ENCODE results near the gene CCNY. TPM values are rescaled to one million over a fixed set of nuclear protein-coding genes. Genes with fewer than 3 reads are reported as not detected.

CCNY gene
- total RNA-seq, 2 experiments from 2014 or later, result 64.9 to 66.9 TPM

DNA sequence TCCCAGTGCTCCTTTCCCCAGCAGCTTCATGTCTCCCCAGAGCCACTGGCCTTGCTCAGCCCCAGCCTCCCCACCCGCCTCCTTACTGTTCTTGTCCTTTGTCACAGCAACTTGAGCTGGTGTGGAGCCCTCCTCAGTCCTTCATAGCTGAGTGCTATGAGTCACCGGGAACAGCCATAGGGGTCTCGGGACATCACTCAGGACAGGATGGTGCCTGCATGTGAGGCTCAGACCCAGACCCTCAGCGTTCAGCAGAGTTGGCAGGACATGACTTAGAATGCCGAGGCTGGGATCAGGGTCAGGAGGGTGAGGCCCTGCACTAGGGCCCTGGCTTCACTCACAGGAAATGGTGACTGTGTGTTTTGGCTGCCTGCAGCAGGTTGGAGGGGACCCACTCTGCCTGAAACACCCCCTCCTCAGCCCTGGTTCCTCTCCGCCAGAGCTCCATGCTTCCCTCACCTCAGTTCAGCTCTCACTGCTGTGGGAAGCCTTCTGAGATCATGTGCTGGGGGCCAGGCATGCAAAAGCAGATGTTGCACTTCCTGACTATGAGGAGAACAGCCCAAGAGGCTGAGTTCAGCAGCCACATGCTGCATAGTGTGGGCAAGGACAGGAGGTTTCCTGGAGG is 228.1 kb downstream of the CCNY start:
- H3K9me3 ChIP-seq (ENCODE audit: control insufficient read depth in 1 of 2, insufficient read depth in 1 of 2, low read length in 2 of 2), result no peaks in the 10 kb centered on the region
- no peak for DNase-seq
- TF ChIP-seq, protein P1, sequence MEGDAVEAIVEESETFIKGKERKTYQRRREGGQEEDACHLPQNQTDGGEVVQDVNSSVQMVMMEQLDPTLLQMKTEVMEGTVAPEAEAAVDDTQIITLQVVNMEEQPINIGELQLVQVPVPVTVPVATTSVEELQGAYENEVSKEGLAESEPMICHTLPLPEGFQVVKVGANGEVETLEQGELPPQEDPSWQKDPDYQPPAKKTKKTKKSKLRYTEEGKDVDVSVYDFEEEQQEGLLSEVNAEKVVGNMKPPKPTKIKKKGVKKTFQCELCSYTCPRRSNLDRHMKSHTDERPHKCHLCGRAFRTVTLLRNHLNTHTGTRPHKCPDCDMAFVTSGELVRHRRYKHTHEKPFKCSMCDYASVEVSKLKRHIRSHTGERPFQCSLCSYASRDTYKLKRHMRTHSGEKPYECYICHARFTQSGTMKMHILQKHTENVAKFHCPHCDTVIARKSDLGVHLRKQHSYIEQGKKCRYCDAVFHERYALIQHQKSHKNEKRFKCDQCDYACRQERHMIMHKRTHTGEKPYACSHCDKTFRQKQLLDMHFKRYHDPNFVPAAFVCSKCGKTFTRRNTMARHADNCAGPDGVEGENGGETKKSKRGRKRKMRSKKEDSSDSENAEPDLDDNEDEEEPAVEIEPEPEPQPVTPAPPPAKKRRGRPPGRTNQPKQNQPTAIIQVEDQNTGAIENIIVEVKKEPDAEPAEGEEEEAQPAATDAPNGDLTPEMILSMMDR (IDR thresholded peaks at IDR 0.05), result no peak
- POLR2A ChIA-PET, result interaction anchor here (0.6 kb wide), 1 partner anchor 290 kb away, joined by 5 read pairs; no protein-coding TSS in a partner anchor
- intact Hi-C loops (cut with DNase I, micrococcal nuclease), result loop anchor here in 1 of 2 experiments (5.0 to 10.0 kb wide), 3 partner anchors 60 to 450 kb away; no protein-coding TSS in a partner anchor
- no peak overlapping the region for H3K4me3 ChIP-seq (ENCODE audit: low read length)
- no peak for ATAC-seq (ENCODE audit: poor library complexity)
- Mint-ChIP-seq H3K27ac (no peak overlapping the region), H3K4me3 (no peak overlapping the region), H3K9me3 (no peaks in the 10 kb centered on the region), H3K4me1 (ENCODE audit: low read depth) (peaks cover 11% of the 10 kb centered on the region), H3K36me3 (ENCODE audit: low read depth) (peaks cover 55% of the 10 kb centered on the region), H3K27me3 (no peaks in the 10 kb centered on the region)
- H3K36me3 ChIP-seq (ENCODE audit: insufficient read depth, low read length), result peaks cover 57% of the 10 kb centered on the region
- CTCF ChIA-PET, result no interaction called here
- H3K4me1 ChIP-seq (ENCODE audit: insufficient read depth, low read length), result no peaks in the 10 kb centered on the region
- H3K27ac ChIP-seq (ENCODE audit: low read depth in 1 of 2, low read length in 2 of 2), result no peak overlapping the region
- H3K27me3 ChIP-seq (ENCODE audit: control insufficient read depth in 1 of 2, insufficient read depth in 2 of 2, low read length in 2 of 2), result no peaks in the 10 kb centered on the region

- ChIA-PET POLR2A (no interaction called here), CTCF (no interaction called here)
- Mint-ChIP-seq H3K4me1 (ENCODE audit: low read depth) (peaks cover 11% of the 10 kb centered on the region), H3K27me3 (no peaks in the 10 kb centered on the region), H3K9me3 (no peaks in the 10 kb centered on the region), H3K4me3 (no peak overlapping the region), H3K27ac (no peak overlapping the region), H3K36me3 (ENCODE audit: low read depth) (peaks cover 57% of the 10 kb centered on the region)
- Histone ChIP-seq H3K9me3 (ENCODE audit: control insufficient read depth in 1 of 2, insufficient read depth in 1 of 2, low read length in 2 of 2) (no peaks in the 10 kb centered on the region), H3K4me1 (ENCODE audit: insufficient read depth, low read length) (no peaks in the 10 kb centered on the region), H3K4me3 (ENCODE audit: low read length) (no peak overlapping the region), H3K27me3 (ENCODE audit: control insufficient read depth in 1 of 2, insufficient read depth in 2 of 2, low read length in 2 of 2) (no peaks in the 10 kb centered on the region), H3K36me3 (ENCODE audit: insufficient read depth, low read length) (peaks cover 58% of the 10 kb centered on the region), H3K27ac (ENCODE audit: low read depth in 1 of 2, low read length in 2 of 2) (no peak overlapping the region)
- ATAC-seq (ENCODE audit: poor library complexity) (no peak), DNase-seq (no peak)
- intact Hi-C loops (cut with DNase I, micrococcal nuclease), result loop anchor here in 1 of 2 experiments (10.0 kb wide), 2 partner anchors 59 to 451 kb away; no protein-coding TSS in a partner anchor
- TF ChIP-seq, protein P1 (IDR thresholded peaks at IDR 0.05), result no peak
These were observed 229.3 kb downstream of the CCNY start for GRCh38 chr10:35565602-35566081.

DNA sequence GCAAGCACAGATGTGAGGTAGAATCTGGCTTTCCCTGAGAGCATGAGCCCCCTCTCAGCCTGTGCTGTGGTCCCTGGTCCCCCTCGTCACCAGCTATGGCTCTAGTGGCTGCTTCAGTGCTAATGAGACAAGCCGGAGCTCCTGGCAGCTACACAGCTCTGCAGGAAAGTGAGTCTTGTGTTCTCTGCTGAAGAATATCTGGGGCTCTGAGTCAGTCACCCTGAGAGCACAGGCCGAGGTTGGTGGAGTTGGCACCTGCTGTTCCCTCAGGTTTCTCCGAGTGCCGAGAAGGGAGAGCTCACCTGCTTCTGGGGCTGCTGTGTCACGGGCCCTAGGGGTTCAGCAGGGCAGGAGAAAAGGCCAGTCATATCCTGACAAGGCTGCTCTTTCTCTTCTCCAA is 231.6 kb downstream of the CCNY start:
- peaks cover 6% of the 10 kb centered on the region for H3K4me1 Mint-ChIP-seq (ENCODE audit: low read depth)
- TF ChIP-seq, protein P1 (IDR thresholded peaks at IDR 0.05), result no peak
- H3K9me3 ChIP-seq (ENCODE audit: control insufficient read depth in 1 of 2, insufficient read depth in 1 of 2, low read length in 2 of 2), result no peaks in the 10 kb centered on the region
- intact Hi-C loops (cut with DNase I, micrococcal nuclease), result loop anchor here in 1 of 2 experiments (10.0 kb wide), 2 partner anchors 57 to 453 kb away; no protein-coding TSS in a partner anchor
- ATAC-seq (ENCODE audit: poor library complexity) (no peak), DNase-seq (no peak)
- H3K27ac ChIP-seq (ENCODE audit: low read depth in 1 of 2, low read length in 2 of 2), result no peak overlapping the region
- H3K9me3 Mint-ChIP-seq, result no peaks in the 10 kb centered on the region
- H3K36me3 Mint-ChIP-seq (ENCODE audit: low read depth), result peaks cover 78% of the 10 kb centered on the region
- ChIA-PET CTCF (no interaction called here), POLR2A (no interaction called here)
- H3K27me3 Mint-ChIP-seq, result no peaks in the 10 kb centered on the region
- H3K27ac Mint-ChIP-seq, result no peak overlapping the region
- H3K4me3 Mint-ChIP-seq, result no peak overlapping the region
- no peaks in the 10 kb centered on the region for H3K27me3 ChIP-seq (ENCODE audit: control insufficient read depth in 1 of 2, insufficient read depth in 2 of 2, low read length in 2 of 2)
- no peaks in the 10 kb centered on the region for H3K4me1 ChIP-seq (ENCODE audit: insufficient read depth, low read length)
- no peak overlapping the region for H3K4me3 ChIP-seq (ENCODE audit: low read length)
- H3K36me3 ChIP-seq (ENCODE audit: insufficient read depth, low read length), result peaks cover 58% of the 10 kb centered on the region
